Caco-2 (cell line): ENCODE measurements around the gene PCDHAC2. TPM values are rescaled to one million over a fixed set of nuclear protein-coding genes. Genes with fewer than 3 reads are reported as not detected.

ENCODE experiments used
- Bru-seq: library from RNA; stranded (reverse); fragments of 400-500 nt; gene quantifications from one replicate; lab custom pipeline; 2021; lab: Mats Ljungman, UMichigan
- BruChase-seq, 2 experiments: library from RNA; stranded (reverse); fragments of 400-500 nt; gene quantifications; one replicate each; lab custom pipeline; 2021; lab: Mats Ljungman, UMichigan
- BruUV-seq: library from RNA; stranded (reverse); fragments of 400-500 nt; replicated peaks from 2 replicates; lab custom pipeline; 2021; lab: Mats Ljungman, UMichigan
- CTCF ChIA-PET: fragments of 300-600 bp; sonication (Branson Sonifier 250); formaldehyde crosslinking; loops from one replicate; lab custom pipeline; 2022; ENCODE audit warnings: antibody characterized with exemption; lab: Charles Lee
- POLR2A ChIA-PET: fragments of 300-600 bp; sonication (Branson Sonifier 250); formaldehyde crosslinking; loops from one replicate; lab custom pipeline; 2022; ENCODE audit warnings: antibody characterized with exemption; lab: Charles Lee
- DNase-seq, 2 experiments: peaks; one replicate each; pipeline versions ENCODE4 v3.0.0 to v3.0.0-alpha.2; 2020 to 2022
- H3K27me3 ChIP-seq: replicated peaks from 2 replicates; pipeline ENCODE4 v1.6.0; 2011; ENCODE audit warnings: low read length; ENCODE audit not compliant: control insufficient read depth, insufficient read depth
- H3K36me3 ChIP-seq: 2 replicates; pipeline ENCODE4 v1.5.1; 2011; ENCODE audit warnings: low read length; ENCODE audit not compliant: control insufficient read depth, insufficient read depth
- H3K4me1 ChIP-seq: fragments of 250-450 bp; sonication (Bioruptor Pico); 2 replicates; pipeline ENCODE4 v1.5.1; 2020; ENCODE audit warnings: mild to moderate bottlenecking
- H3K4me3 ChIP-seq: 2 replicates; pipeline ENCODE4 v1.5.1; 2011; ENCODE audit warnings: low read depth, mild to moderate bottlenecking, control low read depth, low read length
- H3K9me3 ChIP-seq: fragments of 250-450 bp; sonication (Bioruptor Pico); 2 replicates; pipeline ENCODE4 v1.5.1; 2020; ENCODE audit warnings: mild to moderate bottlenecking, moderate library complexity
- H3K27ac Mint-ChIP-seq: one replicate; pipeline ENCODE4 v1.8.0; 2022; ENCODE audit warnings: mixed read lengths; ENCODE audit not compliant: unreplicated experiment
- H3K27me3 Mint-ChIP-seq: one replicate; pipeline ENCODE4 v1.8.0; 2022; ENCODE audit warnings: mixed read lengths; ENCODE audit not compliant: insufficient read depth, unreplicated experiment
- H3K36me3 Mint-ChIP-seq: one replicate; pipeline ENCODE4 v1.8.0; 2022; ENCODE audit warnings: mild to moderate bottlenecking, mixed read lengths; ENCODE audit not compliant: insufficient read depth, unreplicated experiment
- H3K4me1 Mint-ChIP-seq: one replicate; pipeline ENCODE4 v1.8.0; 2022; ENCODE audit warnings: low read depth, mixed read lengths; ENCODE audit not compliant: unreplicated experiment
- H3K4me3 Mint-ChIP-seq: one replicate; pipeline ENCODE4 v1.8.0; 2022; ENCODE audit warnings: mild to moderate bottlenecking, moderate library complexity, mixed read lengths; ENCODE audit not compliant: unreplicated experiment
- H3K9me3 Mint-ChIP-seq: one replicate; pipeline ENCODE4 v1.8.0; 2022; ENCODE audit warnings: mixed read lengths; ENCODE audit not compliant: unreplicated experiment
- CTCF ChIP-seq, 2 experiments: fragments of 200-600 bp in 1 of 2; IDR thresholded peaks; 1 replicate in 1 of 2; 2 replicates in 1 of 2; pipeline versions ENCODE4 v1.5.1 to v1.8.0; 2011 to 2022; ENCODE audit warnings: antibody characterized with exemption in 1 of 2, control low read depth in 1 of 2, inconsistent platforms in 1 of 2, low read depth in 1 of 2, low read length in 1 of 2, mild to moderate bottlenecking in 1 of 2, moderate library complexity in 1 of 2; ENCODE audit not compliant: insufficient read depth in 1 of 2, severe bottlenecking in 1 of 2, unreplicated experiment in 1 of 2
- intact Hi-C: fragments of 100-400 bp; cut with micrococcal nuclease; formaldehyde crosslinking; loops from one replicate; pipeline ENCODE4 v1.10.0; 2022; ENCODE audit not compliant: unreplicated experiment
- long read RNA-seq: library from polyadenylated mRNA; stranded (forward); transcript quantifications from one replicate; pipeline ENCODE4 v2.0.0, GENCODE V29; 2022
- total RNA-seq: library from RNA; stranded (reverse); gene quantifications from 2 replicates; pipeline ENCODE4 v1.2.3, GENCODE V29; 2022

The PCDHAC2 gene
- total RNA-seq (not detected in 2 replicates), Bru-seq, nascent RNA (not detected), BruChase-seq, experiment 1, labeled RNA remaining after a 2-hour chase (not detected), BruChase-seq, experiment 2, labeled RNA remaining after a 6-hour chase (not detected)
- long read RNA-seq, result 0 reads

- H3K9me3 Mint-ChIP-seq, result no peaks in the 10 kb centered on the region
- POLR2A ChIA-PET, result no interaction called here
- Histone ChIP-seq H3K27me3 (no peaks in the 10 kb centered on the region), H3K4me3 (no peak within 1 kb of the TSS), H3K9me3 (no peaks in the 10 kb centered on the region), H3K4me1 (no peaks in the 10 kb centered on the region), H3K36me3 (no peaks in the 10 kb centered on the region)
- intact Hi-C loops, result no loop called here
- H3K4me1 Mint-ChIP-seq, result no peaks in the 10 kb centered on the region
- TF ChIP-seq CTCF (IDR thresholded peaks at IDR 0.05; ENCODE audit: insufficient read depth in 1 of 2, low read depth in 1 of 2, low read length in 1 of 2, severe bottlenecking in 1 of 2, unreplicated experiment in 1 of 2), result no peak
- no peaks in the 10 kb centered on the region for H3K36me3 Mint-ChIP-seq
- BruUV-seq, result no TSS peak
- no peak within 1 kb of the TSS for H3K27ac Mint-ChIP-seq
- no peaks in the 10 kb centered on the region for H3K27me3 Mint-ChIP-seq
- no peak for DNase-seq
- no peak within 1 kb of the TSS for H3K4me3 Mint-ChIP-seq
- CTCF ChIA-PET, result no interaction called here
These were observed at the start of gene PCDHAC2 for GRCh38 chr5:140966293-140967225. PCDHAC2 (plus strand) TSS chr5:140966476; CDS start chr5:140966767, 291 bp downstream.

DNA sequence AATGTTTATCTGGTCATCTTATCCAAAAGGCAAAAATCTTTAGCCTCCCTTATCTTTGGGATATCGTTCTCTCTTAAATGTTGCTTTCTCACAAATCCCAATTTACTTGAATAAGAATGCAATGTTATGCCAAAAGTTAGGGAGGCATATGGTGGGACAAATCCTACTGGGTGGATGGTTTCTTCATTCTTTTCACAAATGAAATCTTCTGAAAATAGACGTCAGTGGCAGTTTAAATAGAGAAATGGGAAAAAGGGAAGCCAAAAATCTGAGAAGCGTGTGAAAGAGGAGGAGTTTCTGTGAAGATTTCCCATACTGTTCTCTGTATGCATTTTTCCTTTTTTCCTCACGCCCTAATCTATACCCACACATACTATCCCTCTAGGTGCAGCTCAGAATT, 42.7 kb upstream of the PCDHAC2 start:
- CTCF ChIA-PET, result no interaction called here
- Histone ChIP-seq H3K4me1 (no peaks in the 10 kb centered on the region), H3K9me3 (no peaks in the 10 kb centered on the region), H3K36me3 (no peaks in the 10 kb centered on the region), H3K27me3 (no peaks in the 10 kb centered on the region), H3K4me3 (no peak overlapping the region)
- POLR2A ChIA-PET, result no interaction called here
- BruUV-seq, result no TSS peak
- H3K4me3 Mint-ChIP-seq, result no peak overlapping the region
- TF ChIP-seq CTCF (IDR thresholded peaks at IDR 0.05; ENCODE audit: insufficient read depth in 1 of 2, low read depth in 1 of 2, low read length in 1 of 2, severe bottlenecking in 1 of 2, unreplicated experiment in 1 of 2), result no peak
- no peak for DNase-seq
- no peak overlapping the region for H3K27ac Mint-ChIP-seq
- intact Hi-C loops, result no loop called here
- H3K27me3 Mint-ChIP-seq, result no peaks in the 10 kb centered on the region
- H3K4me1 Mint-ChIP-seq, result no peaks in the 10 kb centered on the region
- H3K36me3 Mint-ChIP-seq, result no peaks in the 10 kb centered on the region
- H3K9me3 Mint-ChIP-seq, result no peaks in the 10 kb centered on the region

- H3K27ac Mint-ChIP-seq, result no peak within 1 kb of the TSS
- Histone ChIP-seq H3K9me3 (no peaks in the 10 kb centered on the region), H3K4me1 (no peaks in the 10 kb centered on the region), H3K4me3 (no peak within 1 kb of the TSS), H3K36me3 (no peaks in the 10 kb centered on the region), H3K27me3 (no peaks in the 10 kb centered on the region)
- no peak for TF ChIP-seq CTCF (IDR thresholded peaks at IDR 0.05; ENCODE audit: insufficient read depth in 1 of 2, low read depth in 1 of 2, low read length in 1 of 2, severe bottlenecking in 1 of 2, unreplicated experiment in 1 of 2)
- BruUV-seq, result no TSS peak
- CTCF ChIA-PET, result no interaction called here
- no peaks in the 10 kb centered on the region for H3K36me3 Mint-ChIP-seq
- no peaks in the 10 kb centered on the region for H3K4me1 Mint-ChIP-seq
- H3K9me3 Mint-ChIP-seq, result no peaks in the 10 kb centered on the region
- intact Hi-C loops, result no loop called here
- no peak within 1 kb of the TSS for H3K4me3 Mint-ChIP-seq
- H3K27me3 Mint-ChIP-seq, result no peaks in the 10 kb centered on the region
- POLR2A ChIA-PET, result no interaction called here
- DNase-seq, result no peak
These were observed 40.4 kb upstream of the PCDHAC2 start, which contains the start of gene PCDHAC1 for GRCh38 chr5:140925806-140926442. PCDHAC1 (plus strand) TSS chr5:140926299; CDS start chr5:140926893, 594 bp downstream.
